ENCODE results near the gene FAM168A. TPM values are rescaled to one million over a fixed set of nuclear protein-coding genes. Genes with fewer than 3 reads are reported as not detected.

Gene FAM168A
- total RNA-seq, 1 experiment from 2014 or later: 25.9 TPM

DNA sequence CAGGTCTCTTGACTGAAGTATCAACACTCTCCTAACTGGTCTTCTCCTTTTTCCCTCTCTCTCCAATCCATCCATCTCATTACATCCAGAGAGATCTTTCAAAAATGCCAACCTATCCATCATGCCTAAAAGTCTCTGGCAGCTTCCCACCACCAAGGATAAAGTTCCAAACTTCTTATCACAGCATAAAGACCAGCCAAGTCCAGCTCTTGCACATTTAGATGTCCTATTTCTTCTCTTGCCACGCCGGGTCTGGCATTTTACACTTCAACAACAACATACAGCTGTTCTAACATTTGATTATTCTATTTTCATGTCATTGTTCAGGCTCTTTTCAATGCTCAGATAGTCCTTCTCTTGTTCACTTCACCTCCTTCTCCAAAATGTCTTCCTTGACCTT is 151.1 kb downstream of the FAM168A start (continued):
- TF ChIP-seq, protein P1, sequence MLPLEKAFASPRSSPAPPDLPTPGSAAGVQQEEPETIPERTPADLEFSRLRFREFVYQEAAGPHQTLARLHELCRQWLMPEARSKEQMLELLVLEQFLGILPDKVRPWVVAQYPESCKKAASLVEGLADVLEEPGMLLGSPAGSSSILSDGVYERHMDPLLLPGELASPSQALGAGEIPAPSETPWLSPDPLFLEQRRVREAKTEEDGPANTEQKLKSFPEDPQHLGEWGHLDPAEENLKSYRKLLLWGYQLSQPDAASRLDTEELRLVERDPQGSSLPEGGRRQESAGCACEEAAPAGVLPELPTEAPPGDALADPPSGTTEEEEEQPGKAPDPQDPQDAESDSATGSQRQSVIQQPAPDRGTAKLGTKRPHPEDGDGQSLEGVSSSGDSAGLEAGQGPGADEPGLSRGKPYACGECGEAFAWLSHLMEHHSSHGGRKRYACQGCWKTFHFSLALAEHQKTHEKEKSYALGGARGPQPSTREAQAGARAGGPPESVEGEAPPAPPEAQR (CRISPR knock-in tag; IDR thresholded peaks at IDR 0.05): no peak
- TF ChIP-seq, protein P2, sequence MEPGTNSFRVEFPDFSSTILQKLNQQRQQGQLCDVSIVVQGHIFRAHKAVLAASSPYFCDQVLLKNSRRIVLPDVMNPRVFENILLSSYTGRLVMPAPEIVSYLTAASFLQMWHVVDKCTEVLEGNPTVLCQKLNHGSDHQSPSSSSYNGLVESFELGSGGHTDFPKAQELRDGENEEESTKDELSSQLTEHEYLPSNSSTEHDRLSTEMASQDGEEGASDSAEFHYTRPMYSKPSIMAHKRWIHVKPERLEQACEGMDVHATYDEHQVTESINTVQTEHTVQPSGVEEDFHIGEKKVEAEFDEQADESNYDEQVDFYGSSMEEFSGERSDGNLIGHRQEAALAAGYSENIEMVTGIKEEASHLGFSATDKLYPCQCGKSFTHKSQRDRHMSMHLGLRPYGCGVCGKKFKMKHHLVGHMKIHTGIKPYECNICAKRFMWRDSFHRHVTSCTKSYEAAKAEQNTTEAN (CRISPR knock-in tag; IDR thresholded peaks at IDR 0.05): no peak
- TF ChIP-seq, protein P3, sequence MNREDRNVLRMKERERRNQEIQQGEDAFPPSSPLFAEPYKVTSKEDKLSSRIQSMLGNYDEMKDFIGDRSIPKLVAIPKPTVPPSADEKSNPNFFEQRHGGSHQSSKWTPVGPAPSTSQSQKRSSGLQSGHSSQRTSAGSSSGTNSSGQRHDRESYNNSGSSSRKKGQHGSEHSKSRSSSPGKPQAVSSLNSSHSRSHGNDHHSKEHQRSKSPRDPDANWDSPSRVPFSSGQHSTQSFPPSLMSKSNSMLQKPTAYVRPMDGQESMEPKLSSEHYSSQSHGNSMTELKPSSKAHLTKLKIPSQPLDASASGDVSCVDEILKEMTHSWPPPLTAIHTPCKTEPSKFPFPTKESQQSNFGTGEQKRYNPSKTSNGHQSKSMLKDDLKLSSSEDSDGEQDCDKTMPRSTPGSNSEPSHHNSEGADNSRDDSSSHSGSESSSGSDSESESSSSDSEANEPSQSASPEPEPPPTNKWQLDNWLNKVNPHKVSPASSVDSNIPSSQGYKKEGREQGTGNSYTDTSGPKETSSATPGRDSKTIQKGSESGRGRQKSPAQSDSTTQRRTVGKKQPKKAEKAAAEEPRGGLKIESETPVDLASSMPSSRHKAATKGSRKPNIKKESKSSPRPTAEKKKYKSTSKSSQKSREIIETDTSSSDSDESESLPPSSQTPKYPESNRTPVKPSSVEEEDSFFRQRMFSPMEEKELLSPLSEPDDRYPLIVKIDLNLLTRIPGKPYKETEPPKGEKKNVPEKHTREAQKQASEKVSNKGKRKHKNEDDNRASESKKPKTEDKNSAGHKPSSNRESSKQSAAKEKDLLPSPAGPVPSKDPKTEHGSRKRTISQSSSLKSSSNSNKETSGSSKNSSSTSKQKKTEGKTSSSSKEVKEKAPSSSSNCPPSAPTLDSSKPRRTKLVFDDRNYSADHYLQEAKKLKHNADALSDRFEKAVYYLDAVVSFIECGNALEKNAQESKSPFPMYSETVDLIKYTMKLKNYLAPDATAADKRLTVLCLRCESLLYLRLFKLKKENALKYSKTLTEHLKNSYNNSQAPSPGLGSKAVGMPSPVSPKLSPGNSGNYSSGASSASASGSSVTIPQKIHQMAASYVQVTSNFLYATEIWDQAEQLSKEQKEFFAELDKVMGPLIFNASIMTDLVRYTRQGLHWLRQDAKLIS (CRISPR knock-in tag; IDR thresholded peaks at IDR 0.05; ENCODE audit: borderline replicate concordance): no peak
- TF ChIP-seq, protein P4, sequence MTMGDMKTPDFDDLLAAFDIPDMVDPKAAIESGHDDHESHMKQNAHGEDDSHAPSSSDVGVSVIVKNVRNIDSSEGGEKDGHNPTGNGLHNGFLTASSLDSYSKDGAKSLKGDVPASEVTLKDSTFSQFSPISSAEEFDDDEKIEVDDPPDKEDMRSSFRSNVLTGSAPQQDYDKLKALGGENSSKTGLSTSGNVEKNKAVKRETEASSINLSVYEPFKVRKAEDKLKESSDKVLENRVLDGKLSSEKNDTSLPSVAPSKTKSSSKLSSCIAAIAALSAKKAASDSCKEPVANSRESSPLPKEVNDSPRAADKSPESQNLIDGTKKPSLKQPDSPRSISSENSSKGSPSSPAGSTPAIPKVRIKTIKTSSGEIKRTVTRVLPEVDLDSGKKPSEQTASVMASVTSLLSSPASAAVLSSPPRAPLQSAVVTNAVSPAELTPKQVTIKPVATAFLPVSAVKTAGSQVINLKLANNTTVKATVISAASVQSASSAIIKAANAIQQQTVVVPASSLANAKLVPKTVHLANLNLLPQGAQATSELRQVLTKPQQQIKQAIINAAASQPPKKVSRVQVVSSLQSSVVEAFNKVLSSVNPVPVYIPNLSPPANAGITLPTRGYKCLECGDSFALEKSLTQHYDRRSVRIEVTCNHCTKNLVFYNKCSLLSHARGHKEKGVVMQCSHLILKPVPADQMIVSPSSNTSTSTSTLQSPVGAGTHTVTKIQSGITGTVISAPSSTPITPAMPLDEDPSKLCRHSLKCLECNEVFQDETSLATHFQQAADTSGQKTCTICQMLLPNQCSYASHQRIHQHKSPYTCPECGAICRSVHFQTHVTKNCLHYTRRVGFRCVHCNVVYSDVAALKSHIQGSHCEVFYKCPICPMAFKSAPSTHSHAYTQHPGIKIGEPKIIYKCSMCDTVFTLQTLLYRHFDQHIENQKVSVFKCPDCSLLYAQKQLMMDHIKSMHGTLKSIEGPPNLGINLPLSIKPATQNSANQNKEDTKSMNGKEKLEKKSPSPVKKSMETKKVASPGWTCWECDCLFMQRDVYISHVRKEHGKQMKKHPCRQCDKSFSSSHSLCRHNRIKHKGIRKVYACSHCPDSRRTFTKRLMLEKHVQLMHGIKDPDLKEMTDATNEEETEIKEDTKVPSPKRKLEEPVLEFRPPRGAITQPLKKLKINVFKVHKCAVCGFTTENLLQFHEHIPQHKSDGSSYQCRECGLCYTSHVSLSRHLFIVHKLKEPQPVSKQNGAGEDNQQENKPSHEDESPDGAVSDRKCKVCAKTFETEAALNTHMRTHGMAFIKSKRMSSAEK (CRISPR knock-in tag; IDR thresholded peaks at IDR 0.05; ENCODE audit: borderline replicate concordance): no peak
- TF ChIP-seq SMAD3 (CRISPR knock-in tag; IDR thresholded peaks at IDR 0.05; ENCODE audit: borderline replicate concordance): no peak
- no peak for TF ChIP-seq CBFB (CRISPR knock-in tag; IDR thresholded peaks at IDR 0.05; ENCODE audit: low read depth)

DNA sequence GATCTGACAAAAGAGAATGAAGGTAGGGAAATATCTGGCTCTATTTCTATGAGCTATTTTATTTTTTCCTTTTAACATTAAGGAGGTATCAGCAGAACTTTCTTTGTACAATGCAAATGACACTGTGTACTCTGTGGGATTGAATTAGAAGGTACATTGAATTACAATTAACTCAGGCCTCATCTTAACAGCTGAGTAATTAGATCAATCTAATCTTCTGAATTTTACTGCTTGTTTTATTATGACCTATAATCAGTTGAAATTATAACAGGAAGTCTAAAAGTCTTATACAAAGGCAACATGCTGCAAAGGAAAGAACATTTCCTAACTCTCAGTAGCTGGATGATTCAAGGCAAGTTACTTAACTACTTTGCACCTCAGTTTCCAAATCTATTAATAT is 151.9 kb downstream of the FAM168A start:
- no peak overlapping the region for H3K4me3 Mint-ChIP-seq
- H3K4me1 Mint-ChIP-seq: peaks cover 11% of the 10 kb centered on the region
- ChIA-PET POLR2A (no interaction called here), CTCF (no interaction called here)
- H3K27me3 Mint-ChIP-seq (ENCODE audit: low read depth): no peaks in the 10 kb centered on the region
- no peaks in the 10 kb centered on the region; the same call in 1 of the 2 replicates for H3K36me3 Mint-ChIP-seq
- DNase-seq (ENCODE audit: low spot score) (no peak), ATAC-seq (no peak)
- H3K27ac Mint-ChIP-seq: no peak overlapping the region
- peaks cover 3% of the 10 kb centered on the region for H3K9me3 Mint-ChIP-seq
- TF ChIP-seq NR3C1 (CRISPR knock-in tag; conservative IDR thresholded peaks at IDR 0.05; ENCODE audit: low read depth): no peak
- TF ChIP-seq, protein P5, sequence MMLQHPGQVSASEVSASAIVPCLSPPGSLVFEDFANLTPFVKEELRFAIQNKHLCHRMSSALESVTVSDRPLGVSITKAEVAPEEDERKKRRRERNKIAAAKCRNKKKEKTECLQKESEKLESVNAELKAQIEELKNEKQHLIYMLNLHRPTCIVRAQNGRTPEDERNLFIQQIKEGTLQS (CRISPR knock-in tag; conservative IDR thresholded peaks at IDR 0.05): no peak
- TF ChIP-seq, protein P6, sequence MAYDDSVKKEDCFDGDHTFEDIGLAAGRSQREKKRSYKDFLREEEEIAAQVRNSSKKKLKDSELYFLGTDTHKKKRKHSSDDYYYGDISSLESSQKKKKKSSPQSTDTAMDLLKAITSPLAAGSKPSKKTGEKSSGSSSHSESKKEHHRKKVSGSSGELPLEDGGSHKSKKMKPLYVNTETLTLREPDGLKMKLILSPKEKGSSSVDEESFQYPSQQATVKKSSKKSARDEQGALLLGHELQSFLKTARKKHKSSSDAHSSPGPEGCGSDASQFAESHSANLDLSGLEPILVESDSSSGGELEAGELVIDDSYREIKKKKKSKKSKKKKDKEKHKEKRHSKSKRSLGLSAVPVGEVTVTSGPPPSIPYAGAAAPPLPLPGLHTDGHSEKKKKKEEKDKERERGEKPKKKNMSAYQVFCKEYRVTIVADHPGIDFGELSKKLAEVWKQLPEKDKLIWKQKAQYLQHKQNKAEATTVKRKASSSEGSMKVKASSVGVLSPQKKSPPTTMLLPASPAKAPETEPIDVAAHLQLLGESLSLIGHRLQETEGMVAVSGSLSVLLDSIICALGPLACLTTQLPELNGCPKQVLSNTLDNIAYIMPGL (CRISPR knock-in tag; IDR thresholded peaks at IDR 0.05): no peak
- TF ChIP-seq NR2C2 (CRISPR knock-in tag; IDR thresholded peaks at IDR 0.05): no peak
- TF ChIP-seq CREB1 (CRISPR knock-in tag; IDR thresholded peaks at IDR 0.05): no peak
- no peak for TF ChIP-seq FOXK1 (CRISPR knock-in tag; IDR thresholded peaks at IDR 0.05)
- TF ChIP-seq, protein P7, sequence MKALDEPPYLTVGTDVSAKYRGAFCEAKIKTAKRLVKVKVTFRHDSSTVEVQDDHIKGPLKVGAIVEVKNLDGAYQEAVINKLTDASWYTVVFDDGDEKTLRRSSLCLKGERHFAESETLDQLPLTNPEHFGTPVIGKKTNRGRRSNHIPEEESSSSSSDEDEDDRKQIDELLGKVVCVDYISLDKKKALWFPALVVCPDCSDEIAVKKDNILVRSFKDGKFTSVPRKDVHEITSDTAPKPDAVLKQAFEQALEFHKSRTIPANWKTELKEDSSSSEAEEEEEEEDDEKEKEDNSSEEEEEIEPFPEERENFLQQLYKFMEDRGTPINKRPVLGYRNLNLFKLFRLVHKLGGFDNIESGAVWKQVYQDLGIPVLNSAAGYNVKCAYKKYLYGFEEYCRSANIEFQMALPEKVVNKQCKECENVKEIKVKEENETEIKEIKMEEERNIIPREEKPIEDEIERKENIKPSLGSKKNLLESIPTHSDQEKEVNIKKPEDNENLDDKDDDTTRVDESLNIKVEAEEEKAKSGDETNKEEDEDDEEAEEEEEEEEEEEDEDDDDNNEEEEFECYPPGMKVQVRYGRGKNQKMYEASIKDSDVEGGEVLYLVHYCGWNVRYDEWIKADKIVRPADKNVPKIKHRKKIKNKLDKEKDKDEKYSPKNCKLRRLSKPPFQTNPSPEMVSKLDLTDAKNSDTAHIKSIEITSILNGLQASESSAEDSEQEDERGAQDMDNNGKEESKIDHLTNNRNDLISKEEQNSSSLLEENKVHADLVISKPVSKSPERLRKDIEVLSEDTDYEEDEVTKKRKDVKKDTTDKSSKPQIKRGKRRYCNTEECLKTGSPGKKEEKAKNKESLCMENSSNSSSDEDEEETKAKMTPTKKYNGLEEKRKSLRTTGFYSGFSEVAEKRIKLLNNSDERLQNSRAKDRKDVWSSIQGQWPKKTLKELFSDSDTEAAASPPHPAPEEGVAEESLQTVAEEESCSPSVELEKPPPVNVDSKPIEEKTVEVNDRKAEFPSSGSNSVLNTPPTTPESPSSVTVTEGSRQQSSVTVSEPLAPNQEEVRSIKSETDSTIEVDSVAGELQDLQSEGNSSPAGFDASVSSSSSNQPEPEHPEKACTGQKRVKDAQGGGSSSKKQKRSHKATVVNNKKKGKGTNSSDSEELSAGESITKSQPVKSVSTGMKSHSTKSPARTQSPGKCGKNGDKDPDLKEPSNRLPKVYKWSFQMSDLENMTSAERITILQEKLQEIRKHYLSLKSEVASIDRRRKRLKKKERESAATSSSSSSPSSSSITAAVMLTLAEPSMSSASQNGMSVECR (CRISPR knock-in tag; IDR thresholded peaks at IDR 0.05; ENCODE audit: borderline replicate concordance): no peak
- TF ChIP-seq, protein P8, sequence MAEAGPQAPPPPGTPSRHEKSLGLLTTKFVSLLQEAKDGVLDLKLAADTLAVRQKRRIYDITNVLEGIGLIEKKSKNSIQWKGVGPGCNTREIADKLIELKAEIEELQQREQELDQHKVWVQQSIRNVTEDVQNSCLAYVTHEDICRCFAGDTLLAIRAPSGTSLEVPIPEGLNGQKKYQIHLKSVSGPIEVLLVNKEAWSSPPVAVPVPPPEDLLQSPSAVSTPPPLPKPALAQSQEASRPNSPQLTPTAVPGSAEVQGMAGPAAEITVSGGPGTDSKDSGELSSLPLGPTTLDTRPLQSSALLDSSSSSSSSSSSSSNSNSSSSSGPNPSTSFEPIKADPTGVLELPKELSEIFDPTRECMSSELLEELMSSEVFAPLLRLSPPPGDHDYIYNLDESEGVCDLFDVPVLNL (CRISPR knock-in tag; IDR thresholded peaks at IDR 0.05; ENCODE audit: borderline replicate concordance, low read depth): no peak
